Cardiac fibroblast (primary cell): ENCODE measurements around the gene PEPD.

Source experiments
- DNase-seq, 2 donors: peaks; one replicate each; pipeline versions ENCODE4 v3.0.0 to v3.0.0-alpha.2; 2010; ENCODE audit warnings: low read depth in 2 of 2
- H3K4me3 ChIP-seq, 2 donors: replicated peaks in 1 of 2; 1 replicate in 1 of 2; 2 replicates in 1 of 2; pipeline ENCODE4 v1.5.1; 2011; ENCODE audit warnings: low read depth in 2 of 2, low read length in 2 of 2, mild to moderate bottlenecking in 2 of 2, moderate library complexity in 1 of 2
- TF ChIP-seq, protein P1 (sequence below): IDR thresholded peaks from one replicate; pipeline ENCODE4 v1.5.1; 2011; ENCODE audit warnings: low read depth, mild to moderate bottlenecking, low read length, inconsistent platforms

Gene PEPD

DNA sequence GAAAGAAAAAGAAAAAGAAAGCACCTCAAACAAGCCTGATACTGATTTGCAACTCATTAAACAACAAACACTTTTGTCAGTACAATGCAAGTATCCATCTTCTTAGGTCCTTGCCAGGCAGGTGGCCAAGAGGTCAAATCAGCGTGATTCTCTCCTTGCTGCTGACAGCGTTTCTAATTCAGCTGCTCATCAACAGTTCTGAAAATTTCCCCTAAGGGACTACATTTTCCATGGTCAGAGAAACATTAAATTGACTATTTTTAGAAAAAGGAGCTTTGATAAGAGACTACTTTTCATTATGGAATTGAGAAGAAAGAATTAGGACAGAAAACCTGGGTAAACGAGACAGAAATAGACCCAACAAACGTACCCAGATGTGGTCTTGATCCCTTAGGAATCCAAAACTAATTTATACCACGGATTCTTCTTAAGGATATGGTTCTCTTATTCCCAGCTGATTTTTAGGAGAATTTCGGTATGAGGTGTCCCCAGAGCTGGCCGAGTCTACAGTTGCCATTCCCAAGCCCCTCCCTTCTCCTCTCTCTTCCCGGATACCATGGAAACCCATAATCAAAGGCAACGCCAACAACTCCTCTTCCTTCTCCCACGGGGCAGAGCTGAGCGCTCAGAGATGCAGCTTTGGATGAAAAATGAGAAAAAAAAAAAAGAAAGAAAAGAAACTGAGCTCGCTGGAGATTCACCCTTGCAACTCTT lies 177.6 kb downstream of the PEPD start:
- peak; percentile 21 to 38 for DNase-seq
- TF ChIP-seq, protein P1, sequence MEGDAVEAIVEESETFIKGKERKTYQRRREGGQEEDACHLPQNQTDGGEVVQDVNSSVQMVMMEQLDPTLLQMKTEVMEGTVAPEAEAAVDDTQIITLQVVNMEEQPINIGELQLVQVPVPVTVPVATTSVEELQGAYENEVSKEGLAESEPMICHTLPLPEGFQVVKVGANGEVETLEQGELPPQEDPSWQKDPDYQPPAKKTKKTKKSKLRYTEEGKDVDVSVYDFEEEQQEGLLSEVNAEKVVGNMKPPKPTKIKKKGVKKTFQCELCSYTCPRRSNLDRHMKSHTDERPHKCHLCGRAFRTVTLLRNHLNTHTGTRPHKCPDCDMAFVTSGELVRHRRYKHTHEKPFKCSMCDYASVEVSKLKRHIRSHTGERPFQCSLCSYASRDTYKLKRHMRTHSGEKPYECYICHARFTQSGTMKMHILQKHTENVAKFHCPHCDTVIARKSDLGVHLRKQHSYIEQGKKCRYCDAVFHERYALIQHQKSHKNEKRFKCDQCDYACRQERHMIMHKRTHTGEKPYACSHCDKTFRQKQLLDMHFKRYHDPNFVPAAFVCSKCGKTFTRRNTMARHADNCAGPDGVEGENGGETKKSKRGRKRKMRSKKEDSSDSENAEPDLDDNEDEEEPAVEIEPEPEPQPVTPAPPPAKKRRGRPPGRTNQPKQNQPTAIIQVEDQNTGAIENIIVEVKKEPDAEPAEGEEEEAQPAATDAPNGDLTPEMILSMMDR = no peak
- no peak overlapping the region for H3K4me3 ChIP-seq

DNA sequence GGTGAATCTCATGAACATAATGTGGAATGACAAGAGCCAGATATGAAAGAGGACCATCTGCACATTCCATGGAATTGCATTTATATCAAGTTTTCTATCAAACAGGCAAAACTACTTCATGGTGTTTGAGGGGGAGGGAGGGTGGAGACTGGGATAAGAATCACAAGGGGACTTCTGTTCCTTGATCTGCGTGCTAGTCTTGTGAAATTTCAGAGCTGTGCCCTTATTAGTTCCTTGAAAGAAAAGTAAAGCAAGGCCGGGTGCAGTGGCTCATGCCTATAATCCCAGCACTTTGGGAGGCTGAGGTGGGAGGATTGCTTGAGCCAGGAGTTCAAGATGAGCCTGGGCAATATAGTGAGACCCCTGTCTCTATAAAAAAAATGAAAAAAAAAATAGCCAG lies 178.3 kb downstream of the PEPD start:
- no peak overlapping the region for H3K4me3 ChIP-seq
- DNase-seq = no peak
- TF ChIP-seq, protein P1 = no peak

DNA sequence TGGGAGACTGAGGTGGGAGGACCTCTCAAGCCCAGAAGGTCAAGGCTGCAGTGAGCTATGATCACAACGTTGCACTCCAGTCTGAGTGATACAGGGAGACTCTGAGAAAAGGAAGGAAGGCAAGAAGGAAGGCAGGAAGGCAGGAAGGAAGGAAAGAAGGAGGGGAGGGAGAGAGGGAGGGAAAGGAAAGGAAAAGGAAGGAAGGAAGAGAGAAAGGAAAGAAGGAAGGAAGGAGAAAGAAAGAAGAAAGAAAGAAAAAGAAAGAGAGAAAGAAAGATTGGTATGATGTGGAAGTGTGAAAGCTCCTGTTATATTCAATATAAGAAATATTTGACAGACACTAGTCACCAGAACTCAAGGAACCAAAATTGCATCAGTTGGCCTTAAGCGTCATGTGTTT lies 180.6 kb downstream of the PEPD start:
- TF ChIP-seq, protein P1 = no peak
- H3K4me3 ChIP-seq = no peak overlapping the region
- no peak for DNase-seq

- DNase-seq = no peak
- no peak overlapping the region for H3K4me3 ChIP-seq
- TF ChIP-seq, protein P1 = no peak
Observed at GRCh38 chr19:33339016-33339984, 182.3 kb downstream of the PEPD start.
